Esophagus muscularis mucosa (tissue), 4 donors: ENCODE data around the gene KCNJ6. TPM values are rescaled to one million over a fixed set of nuclear protein-coding genes. Genes with fewer than 3 reads are reported as not detected.

ENCODE experiments used
- DNase-seq: peaks from one replicate; pipeline ENCODE4 v3.0.0-alpha.2; 2017; ENCODE audit errors: extremely low spot score
- H3K27ac ChIP-seq, 4 donors: fragments of 200-600 bp; sonication (generic); replicated peaks in 1 of 4; 1 replicate in 3 of 4; 2 replicates in 1 of 4; pipeline ENCODE4 v1.5.1; 2016 to 2019; ENCODE audit warnings: mild to moderate bottlenecking in 1 of 4
- H3K27me3 ChIP-seq, 4 donors: fragments of 200-600 bp; sonication (generic); one replicate each; pipeline versions ENCODE4 v1.5.1 to v1.6.0; 2016 to 2019
- H3K36me3 ChIP-seq, 4 donors: fragments of 200-600 bp; sonication (generic); one replicate each; pipeline ENCODE4 v1.5.1; 2016 to 2019
- H3K4me1 ChIP-seq, 4 donors: fragments of 200-600 bp; sonication (generic); one replicate each; pipeline ENCODE4 v1.5.1; 2016 to 2019
- H3K4me3 ChIP-seq, 4 donors: fragments of 200-600 bp; sonication (generic); 1 replicate in 2 of 4; 2 replicates in 2 of 4; pipeline ENCODE4 v1.5.1; 2016 to 2019; ENCODE audit warnings: mild to moderate bottlenecking in 4 of 4, moderate library complexity in 1 of 4
- H3K9me3 ChIP-seq, 4 donors: fragments of 200-600 bp; sonication (generic); 1 replicate in 3 of 4; 2 replicates in 1 of 4; pipeline ENCODE4 v1.5.1; 2016 to 2019
- EP300 ChIP-seq: sonication (generic); formaldehyde crosslinking; IDR thresholded peaks from one replicate; pipeline ENCODE4 v1.6.1; 2017; ENCODE audit warnings: antibody characterized with exemption
- POLR2A ChIP-seq: fragments of 450-650 bp; IDR thresholded peaks from one replicate; pipeline ENCODE4 v1.6.1; 2017; ENCODE audit warnings: antibody characterized with exemption, moderate library complexity, mild to moderate bottlenecking, low read depth
- POLR2AphosphoS5 ChIP-seq, 2 donors: sonication (generic); formaldehyde crosslinking; IDR thresholded peaks; one replicate each; pipeline ENCODE4 v1.6.1; 2017; ENCODE audit warnings: antibody characterized with exemption in 2 of 2
- WGBS: methylation state at CpG from one replicate; pipeline ENCODE4 v1.1.5; 2018; 5-methylcytosine and 5-hydroxymethylcytosine counted together
- intact Hi-C: fragments of 100-400 bp; cut with DNase I; formaldehyde crosslinking; loops from one replicate; pipeline ENCODE4 v1.15.1; 2023
- total RNA-seq, 4 donors: library from RNA; depleted of rRNA; stranded (reverse); fragments of >200 nt; gene quantifications; one replicate each; pipeline versions ENCODE4 v1.1.0 to v1.2.1, GENCODE V29; 2016
- TF ChIP-seq, protein P1 (sequence below), 3 experiments: fragments of 200-600 bp in 2 of 3; fragments of 450-650 bp in 1 of 3; sonication (generic) in 2 of 3; IDR thresholded peaks; one replicate each; pipeline ENCODE4 v1.5.1; 2017 to 2019; ENCODE audit warnings: antibody characterized with exemption in 3 of 3, mild to moderate bottlenecking in 2 of 3, moderate library complexity in 1 of 3

Gene KCNJ6
- total RNA-seq, 4 donors from 2014 or later, result under 0.01 TPM; not detected in 2

GRCh38 chr21:37837381-37837780 lies 78.9 kb downstream of the KCNJ6 start:
- H3K4me3 ChIP-seq, result no peak overlapping the region
- 95% methylated on average over 3 of the region's 3 CpGs for WGBS
- H3K36me3 ChIP-seq, result no peaks in the 10 kb centered on the region
- H3K27ac ChIP-seq, result no peak overlapping the region
- H3K27me3 ChIP-seq, result peaks cover 0 to 5% (median 0%) of the 10 kb centered on the region in 4 donors
- DNase-seq, result no peak
- intact Hi-C loops, result no loop called here
- H3K9me3 ChIP-seq, result no peaks in the 10 kb centered on the region
- no peaks in the 10 kb centered on the region for H3K4me1 ChIP-seq
- TF ChIP-seq, protein P1, sequence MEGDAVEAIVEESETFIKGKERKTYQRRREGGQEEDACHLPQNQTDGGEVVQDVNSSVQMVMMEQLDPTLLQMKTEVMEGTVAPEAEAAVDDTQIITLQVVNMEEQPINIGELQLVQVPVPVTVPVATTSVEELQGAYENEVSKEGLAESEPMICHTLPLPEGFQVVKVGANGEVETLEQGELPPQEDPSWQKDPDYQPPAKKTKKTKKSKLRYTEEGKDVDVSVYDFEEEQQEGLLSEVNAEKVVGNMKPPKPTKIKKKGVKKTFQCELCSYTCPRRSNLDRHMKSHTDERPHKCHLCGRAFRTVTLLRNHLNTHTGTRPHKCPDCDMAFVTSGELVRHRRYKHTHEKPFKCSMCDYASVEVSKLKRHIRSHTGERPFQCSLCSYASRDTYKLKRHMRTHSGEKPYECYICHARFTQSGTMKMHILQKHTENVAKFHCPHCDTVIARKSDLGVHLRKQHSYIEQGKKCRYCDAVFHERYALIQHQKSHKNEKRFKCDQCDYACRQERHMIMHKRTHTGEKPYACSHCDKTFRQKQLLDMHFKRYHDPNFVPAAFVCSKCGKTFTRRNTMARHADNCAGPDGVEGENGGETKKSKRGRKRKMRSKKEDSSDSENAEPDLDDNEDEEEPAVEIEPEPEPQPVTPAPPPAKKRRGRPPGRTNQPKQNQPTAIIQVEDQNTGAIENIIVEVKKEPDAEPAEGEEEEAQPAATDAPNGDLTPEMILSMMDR (IDR thresholded peaks at IDR 0.05), result no peak
- TF ChIP-seq EP300 (no peak), POLR2A (no peak), POLR2AphosphoS5 (IDR thresholded peaks at IDR 0.05) (no peak)

- Histone ChIP-seq H3K4me1 (no peaks in the 10 kb centered on the region), H3K9me3 (no peaks in the 10 kb centered on the region), H3K4me3 (no peak overlapping the region), H3K27me3 (peaks cover 0 to 5% (median 0%) of the 10 kb centered on the region in 4 donors), H3K27ac (no peak overlapping the region), H3K36me3 (no peaks in the 10 kb centered on the region)
- intact Hi-C loops, result no loop called here
- 55% methylated on average over 2 of the region's 3 CpGs for WGBS
- TF ChIP-seq POLR2A, result no peak
- TF ChIP-seq POLR2AphosphoS5 (IDR thresholded peaks at IDR 0.05), result no peak
- no peak for TF ChIP-seq EP300
- TF ChIP-seq, protein P1 (IDR thresholded peaks at IDR 0.05), result no peak
- DNase-seq, result no peak
These were observed 80.8 kb downstream of the KCNJ6 start for GRCh38 chr21:37835481-37835880.

GRCh38 chr21:37833301-37833700 lies 83.0 kb downstream of the KCNJ6 start:
- H3K27ac ChIP-seq, result no peak overlapping the region
- TF ChIP-seq, protein P1 (IDR thresholded peaks at IDR 0.05), result no peak
- TF ChIP-seq POLR2A, result no peak
- no peak for TF ChIP-seq POLR2AphosphoS5 (IDR thresholded peaks at IDR 0.05)
- TF ChIP-seq EP300, result no peak
- DNase-seq, result no peak
- H3K4me3 ChIP-seq, result no peak overlapping the region
- 74% methylated on average over 5 of the region's 6 CpGs for WGBS
- H3K9me3 ChIP-seq, result no peaks in the 10 kb centered on the region
- H3K27me3 ChIP-seq, result peaks cover 0 to 12% (median 0%) of the 10 kb centered on the region in 4 donors
- no peaks in the 10 kb centered on the region for H3K4me1 ChIP-seq
- intact Hi-C loops, result no loop called here
- no peaks in the 10 kb centered on the region for H3K36me3 ChIP-seq

DNA sequence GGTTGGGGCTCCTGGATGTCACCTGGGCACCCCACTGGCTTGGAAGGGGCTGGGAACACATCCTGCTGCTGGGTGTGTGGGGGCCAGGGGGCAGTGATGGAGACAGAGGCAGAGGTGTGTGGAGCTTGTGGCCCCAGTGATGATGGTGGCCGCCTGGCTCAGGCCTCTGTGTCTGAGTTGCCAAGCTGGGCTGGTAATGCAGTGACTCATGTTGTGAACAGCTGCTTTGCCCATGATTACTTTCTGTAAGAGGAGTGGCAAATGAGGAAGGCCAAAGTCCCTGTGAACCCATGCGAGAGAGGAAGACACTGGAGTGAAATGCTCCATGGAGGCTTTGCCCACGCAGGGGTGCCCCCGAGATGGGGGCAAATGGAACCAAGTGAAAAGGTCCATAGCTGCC lies 86.8 kb downstream of the KCNJ6 start:
- Histone ChIP-seq H3K27me3 (peaks cover 0 to 17% (median 0%) of the 10 kb centered on the region in 4 donors), H3K36me3 (no peaks in the 10 kb centered on the region), H3K4me3 (no peak overlapping the region), H3K4me1 (no peaks in the 10 kb centered on the region), H3K9me3 (no peaks in the 10 kb centered on the region), H3K27ac (no peak overlapping the region)
- TF ChIP-seq POLR2A, result no peak
- TF ChIP-seq EP300, result no peak
- TF ChIP-seq, protein P1 (IDR thresholded peaks at IDR 0.05), result no peak
- TF ChIP-seq POLR2AphosphoS5 (IDR thresholded peaks at IDR 0.05), result no peak
- intact Hi-C loops, result no loop called here
- no peak for DNase-seq
- 68% methylated on average over 3 of the region's 4 CpGs for WGBS

- intact Hi-C loops, result no loop called here
- no peaks in the 10 kb centered on the region for H3K36me3 ChIP-seq
- no peaks in the 10 kb centered on the region for H3K9me3 ChIP-seq
- no peaks in the 10 kb centered on the region for H3K4me1 ChIP-seq
- 43% methylated on average over 6 of the region's 6 CpGs for WGBS
- TF ChIP-seq EP300, result no peak
- TF ChIP-seq POLR2AphosphoS5 (IDR thresholded peaks at IDR 0.05), result no peak
- H3K27me3 ChIP-seq, result peaks cover 0 to 17% (median 0%) of the 10 kb centered on the region in 4 donors
- no peak overlapping the region for H3K27ac ChIP-seq
- H3K4me3 ChIP-seq, result no peak overlapping the region
- no peak for DNase-seq
These were observed 87.3 kb downstream of the KCNJ6 start for GRCh38 chr21:37828991-37829390.
